GM18909 (cell line): ENCODE data around the gene HOXB8.

Experiments used
- ATAC-seq: cut with Tn5 transposase; IDR thresholded peaks from one replicate; pipeline ENCODE4 v1.9.1; 2021; ENCODE audit warnings: mild to moderate bottlenecking; ENCODE audit not compliant: unreplicated experiment, poor library complexity

Gene HOXB8

GRCh38 chr17:48615047-48615962 is at the start of gene HOXB8:
TSS of gene HOXB8 (minus strand) at chr17:48615292. CDS start at chr17:48614704, 588 bp downstream.
- no peak for ATAC-seq

GRCh38 chr17:48663134-48663924 is 48.2 kb upstream of the HOXB8 start:
- no peak for ATAC-seq

GRCh38 chr17:48655913-48656312 is 40.8 kb upstream of the HOXB8 start:
- ATAC-seq = no peak

- no peak for ATAC-seq
These were observed 34.6 kb upstream of the HOXB8 start for GRCh38 chr17:48649741-48650140.

- ATAC-seq = no peak
These were observed 32.8 kb upstream of the HOXB8 start for GRCh38 chr17:48647963-48648245.

GRCh38 chr17:48647103-48647962 is 32.2 kb upstream of the HOXB8 start:
- ATAC-seq = no peak

- peak; percentile 41 for ATAC-seq
These were observed 31.4 kb upstream of the HOXB8 start for GRCh38 chr17:48646183-48647102.

- no peak for ATAC-seq
These were observed 30.6 kb upstream of the HOXB8 start for GRCh38 chr17:48645639-48646182.

GRCh38 chr17:48644910-48645557 is 29.9 kb upstream of the HOXB8 start:
- no peak for ATAC-seq

- ATAC-seq = no peak
These were observed 29.1 kb upstream of the HOXB8 start for GRCh38 chr17:48644159-48644558.

GRCh38 chr17:48643697-48644012 is 28.6 kb upstream of the HOXB8 start:
- ATAC-seq = no peak

GRCh38 chr17:48642843-48643696 is 28.0 kb upstream of the HOXB8 start:
- ATAC-seq = no peak

- no peak for ATAC-seq
These were observed 27.2 kb upstream of the HOXB8 start for GRCh38 chr17:48642059-48642842.

- ATAC-seq = no peak
These were observed 26.5 kb upstream of the HOXB8 start for GRCh38 chr17:48641541-48642058.

- ATAC-seq = no peak
These were observed 25.7 kb upstream of the HOXB8 start for GRCh38 chr17:48640858-48641180.

- no peak for ATAC-seq
These were observed 25.1 kb upstream of the HOXB8 start for GRCh38 chr17:48639982-48640857.
